ENCODE data around the gene HS3ST6. TPM values are rescaled to one million over a fixed set of nuclear protein-coding genes. Genes with fewer than 3 reads are reported as not detected.

HS3ST6 gene
- total RNA-seq, 1 donor from 2014 or later, result not detected

GRCh38 chr16:1938316-1938715 is 20.1 kb upstream of the HS3ST6 start:
- Histone ChIP-seq H3K36me3 (no peaks in the 10 kb centered on the region), H3K4me3 (no peak overlapping the region), H3K4me1 (peaks cover 7% of the 10 kb centered on the region), H2AFZ (replicated peaks) (no peak overlapping the region), H3K27me3 (no peaks in the 10 kb centered on the region), H3K79me2 (ENCODE audit: low read depth) (peaks cover 10% of the 10 kb centered on the region), H4K20me1 (ENCODE audit: low read depth) (no peaks in the 10 kb centered on the region), H3K9ac (no peak overlapping the region), H3K27ac (no peak overlapping the region), H3K9me3 (ENCODE audit: low read depth) (no peaks in the 10 kb centered on the region), H3K4me2 (no peak overlapping the region), H3F3A (ENCODE audit: low read depth) (no peaks in the 10 kb centered on the region)
- Mint-ChIP-seq H3K9me3 (no peaks in the 10 kb centered on the region), H3K36me3 (peaks cover 2% of the 10 kb centered on the region), H3K27me3 (ENCODE audit: insufficient read depth, low read depth) (peaks cover 3% of the 10 kb centered on the region), H3K4me1 (peaks cover 6% of the 10 kb centered on the region), H3K27ac (no peak overlapping the region), H3K4me3 (no peak overlapping the region)
- DNase-seq (ENCODE audit: low spot score), result no peak
- TF ChIP-seq EZH2 (IDR thresholded peaks at IDR 0.05) (no peak), EZH2phosphoT487 (IDR thresholded peaks at IDR 0.05) (no peak), CTCF (IDR thresholded peaks at IDR 0.05) (no peak)

- Histone ChIP-seq H4K20me1 (ENCODE audit: low read depth) (no peaks in the 10 kb centered on the region), H3K4me3 (no peak overlapping the region), H3K9ac (no peak overlapping the region), H3K9me3 (ENCODE audit: low read depth) (no peaks in the 10 kb centered on the region), H2AFZ (replicated peaks) (no peak overlapping the region), H3F3A (ENCODE audit: low read depth) (no peaks in the 10 kb centered on the region), H3K27ac (no peak overlapping the region), H3K27me3 (no peaks in the 10 kb centered on the region), H3K4me1 (peaks cover 1% of the 10 kb centered on the region), H3K4me2 (no peak overlapping the region), H3K79me2 (ENCODE audit: low read depth) (peaks cover 1% of the 10 kb centered on the region), H3K36me3 (no peaks in the 10 kb centered on the region)
- H3K4me3 Mint-ChIP-seq, result no peak overlapping the region
- peaks cover 3% of the 10 kb centered on the region for H3K27me3 Mint-ChIP-seq (ENCODE audit: insufficient read depth, low read depth)
- no peak for DNase-seq (ENCODE audit: low spot score)
- H3K36me3 Mint-ChIP-seq, result peaks cover 2% of the 10 kb centered on the region
- H3K27ac Mint-ChIP-seq, result no peak overlapping the region
- no peaks in the 10 kb centered on the region for H3K9me3 Mint-ChIP-seq
- TF ChIP-seq EZH2 (IDR thresholded peaks at IDR 0.05), result no peak
- TF ChIP-seq EZH2phosphoT487 (IDR thresholded peaks at IDR 0.05), result no peak
- TF ChIP-seq CTCF (IDR thresholded peaks at IDR 0.05), result no peak
- peaks cover 6% of the 10 kb centered on the region for H3K4me1 Mint-ChIP-seq
Measured at GRCh38 chr16:1936945-1937479, 18.8 kb upstream of the HS3ST6 start.

GRCh38 chr16:1933097-1933661 is 15.0 kb upstream of the HS3ST6 start:
- Histone ChIP-seq H2AFZ (replicated peaks) (no peak overlapping the region), H3K27me3 (peaks cover 33% of the 10 kb centered on the region), H3K9me3 (ENCODE audit: low read depth) (no peaks in the 10 kb centered on the region), H4K20me1 (ENCODE audit: low read depth) (no peaks in the 10 kb centered on the region), H3K9ac (no peak overlapping the region), H3K79me2 (ENCODE audit: low read depth) (no peaks in the 10 kb centered on the region), H3K4me2 (no peak overlapping the region), H3K4me1 (no peaks in the 10 kb centered on the region), H3K36me3 (no peaks in the 10 kb centered on the region), H3K27ac (no peak overlapping the region), H3F3A (ENCODE audit: low read depth) (peaks cover 4% of the 10 kb centered on the region), H3K4me3 (no peak overlapping the region)
- DNase-seq (ENCODE audit: low spot score), result no peak
- no peak for TF ChIP-seq EZH2 (IDR thresholded peaks at IDR 0.05)
- no peak for TF ChIP-seq EZH2phosphoT487 (IDR thresholded peaks at IDR 0.05)
- no peak for TF ChIP-seq CTCF (IDR thresholded peaks at IDR 0.05)
- peaks cover 2% of the 10 kb centered on the region for H3K36me3 Mint-ChIP-seq
- peaks cover 2% of the 10 kb centered on the region for H3K4me1 Mint-ChIP-seq
- no peak overlapping the region for H3K27ac Mint-ChIP-seq
- H3K4me3 Mint-ChIP-seq, result no peak overlapping the region
- H3K9me3 Mint-ChIP-seq, result no peaks in the 10 kb centered on the region
- peaks cover 8% of the 10 kb centered on the region for H3K27me3 Mint-ChIP-seq (ENCODE audit: insufficient read depth, low read depth)
